ENCODE results near the gene GATAD2B.
"Not testable (repeated sequence)": the region's sequence is repeated elsewhere in the genome, so short reads cannot be mapped to it uniquely, and the experiment has no call there.

GATAD2B gene

GRCh38 chr1:153778824-153779519 lies 143.8 kb downstream of the GATAD2B start:
- DNase-seq (ENCODE audit: low read depth, low spot score), result no peak

DNA sequence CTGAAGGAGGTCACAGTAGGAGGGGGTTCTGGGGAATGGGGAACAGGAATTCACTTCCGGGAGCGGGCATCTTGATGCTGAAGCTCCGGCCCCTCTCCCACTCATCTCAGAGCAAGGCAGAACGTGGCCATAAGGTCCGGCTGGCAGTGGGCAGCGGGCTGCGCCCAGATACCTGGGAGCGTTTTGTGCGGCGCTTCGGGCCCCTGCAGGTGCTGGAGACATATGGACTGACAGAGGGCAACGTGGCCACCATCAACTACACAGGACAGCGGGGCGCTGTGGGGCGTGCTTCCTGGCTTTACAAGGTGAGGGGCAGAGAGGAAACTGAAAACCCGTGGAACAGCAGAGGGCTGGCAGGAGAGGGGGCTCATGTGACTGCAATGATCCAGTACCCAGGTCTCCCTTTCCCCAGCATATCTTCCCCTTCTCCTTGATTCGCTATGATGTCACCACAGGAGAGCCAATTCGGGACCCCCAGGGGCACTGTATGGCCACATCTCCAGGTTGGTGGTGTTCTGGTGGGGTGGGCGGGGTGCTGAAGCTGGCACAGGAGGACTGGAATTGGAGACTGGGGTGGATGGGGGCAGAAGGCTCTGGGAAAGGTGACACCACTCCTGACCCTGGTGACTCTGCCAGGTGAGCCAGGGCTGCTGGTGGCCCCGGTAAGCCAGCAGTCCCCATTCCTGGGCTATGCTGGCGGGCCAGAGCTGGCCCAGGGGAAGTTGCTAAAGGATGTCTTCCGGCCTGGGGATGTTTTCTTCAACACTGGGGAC lies 144.5 kb downstream of the GATAD2B start:
- DNase-seq (ENCODE audit: low read depth, low spot score), result no peak

- DNase-seq (ENCODE audit: low read depth, low spot score), result no peak
These were observed 145.1 kb downstream of the GATAD2B start for GRCh38 chr1:153777648-153778047.

GRCh38 chr1:153776845-153777370 lies 145.9 kb downstream of the GATAD2B start:
- no peak for DNase-seq (ENCODE audit: low read depth, low spot score)

DNA sequence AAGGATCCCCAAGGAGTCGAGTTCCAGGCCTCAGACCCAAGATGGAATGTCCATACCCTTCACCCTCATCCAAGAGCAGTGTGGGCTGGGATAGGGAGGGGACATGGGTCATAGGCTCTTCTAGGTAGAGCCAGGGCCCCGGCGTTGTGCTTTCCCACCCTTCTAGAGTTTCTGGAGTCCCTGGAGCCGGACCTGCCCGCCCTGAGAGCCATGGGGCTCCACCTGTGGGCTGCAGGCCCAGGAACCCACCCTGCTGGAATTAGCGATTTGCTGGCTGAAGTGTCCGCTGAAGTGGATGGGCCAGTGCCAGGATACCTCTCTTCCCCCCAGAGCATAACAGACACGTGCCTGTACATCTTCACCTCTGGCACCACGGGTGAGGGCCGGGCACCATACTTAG lies 146.4 kb downstream of the GATAD2B start:
- DNase-seq (ENCODE audit: low read depth, low spot score), result no peak

DNA sequence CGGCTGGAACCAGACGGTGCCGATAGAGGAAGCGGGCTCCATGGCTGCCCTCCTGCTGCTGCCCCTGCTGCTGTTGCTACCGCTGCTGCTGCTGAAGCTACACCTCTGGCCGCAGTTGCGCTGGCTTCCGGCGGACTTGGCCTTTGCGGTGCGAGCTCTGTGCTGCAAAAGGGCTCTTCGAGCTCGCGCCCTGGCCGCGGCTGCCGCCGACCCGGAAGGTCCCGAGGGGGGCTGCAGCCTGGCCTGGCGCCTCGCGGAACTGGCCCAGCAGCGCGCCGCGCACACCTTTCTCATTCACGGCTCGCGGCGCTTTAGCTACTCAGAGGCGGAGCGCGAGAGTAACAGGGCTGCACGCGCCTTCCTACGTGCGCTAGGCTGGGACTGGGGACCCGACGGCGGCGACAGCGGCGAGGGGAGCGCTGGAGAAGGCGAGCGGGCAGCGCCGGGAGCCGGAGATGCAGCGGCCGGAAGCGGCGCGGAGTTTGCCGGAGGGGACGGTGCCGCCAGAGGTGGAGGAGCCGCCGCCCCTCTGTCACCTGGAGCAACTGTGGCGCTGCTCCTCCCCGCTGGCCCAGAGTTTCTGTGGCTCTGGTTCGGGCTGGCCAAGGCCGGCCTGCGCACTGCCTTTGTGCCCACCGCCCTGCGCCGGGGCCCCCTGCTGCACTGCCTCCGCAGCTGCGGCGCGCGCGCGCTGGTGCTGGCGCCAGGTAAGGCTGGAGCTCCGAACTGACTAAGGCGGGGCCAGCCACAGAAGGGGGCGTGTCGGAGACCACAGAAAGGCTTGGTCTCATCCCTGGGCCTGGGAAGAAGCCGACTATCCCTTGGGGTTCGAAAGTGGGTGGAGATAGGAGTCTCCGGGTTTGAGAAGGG lies 147.1 kb downstream of the GATAD2B start:
- DNase-seq (ENCODE audit: low read depth, low spot score), result peak; percentile 70

GRCh38 chr1:153774780-153775457 lies 147.9 kb downstream of the GATAD2B start, which contains the start of gene SLC27A3:
Gene SLC27A3 (plus strand): TSS chr1:153775407. CDS start chr1:153775498, 91 bp downstream.
- no peak for DNase-seq (ENCODE audit: low read depth, low spot score)

GRCh38 chr1:153774026-153774595 lies 148.7 kb downstream of the GATAD2B start:
- DNase-seq (ENCODE audit: low read depth, low spot score), result no peak

- DNase-seq (ENCODE audit: low read depth, low spot score), result no peak
These were observed 149.5 kb downstream of the GATAD2B start for GRCh38 chr1:153773096-153773921.

- no peak for DNase-seq (ENCODE audit: low read depth, low spot score)
These were observed 150.8 kb downstream of the GATAD2B start for GRCh38 chr1:153771841-153772593.

- no peak for DNase-seq (ENCODE audit: low read depth, low spot score)
These were observed 151.5 kb downstream of the GATAD2B start for GRCh38 chr1:153771261-153771660.

GRCh38 chr1:153770797-153771196 lies 152.0 kb downstream of the GATAD2B start:
- DNase-seq (ENCODE audit: low read depth, low spot score), result no peak

DNA sequence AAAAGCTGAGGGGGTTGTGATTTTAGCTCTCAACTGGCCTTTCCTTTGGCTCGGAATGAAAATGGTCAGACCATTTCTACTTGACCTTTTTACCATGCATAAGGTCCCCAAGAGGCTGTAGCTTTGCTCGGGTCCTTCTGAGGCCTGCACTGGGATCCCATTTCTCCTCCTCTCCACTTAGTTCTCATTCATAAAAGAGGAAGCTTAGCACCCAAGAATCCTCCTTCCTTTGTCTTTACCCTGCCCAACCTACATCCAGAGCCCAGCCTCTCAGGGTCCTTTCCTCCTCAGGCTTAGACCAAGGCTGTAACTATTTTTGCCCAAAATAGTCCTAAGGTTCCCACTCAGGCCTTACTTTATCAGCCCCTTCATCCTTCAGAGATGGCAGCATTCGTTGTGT lies 153.6 kb downstream of the GATAD2B start:
- no peak for DNase-seq (ENCODE audit: low read depth, low spot score)

GRCh38 chr1:153768316-153769181 lies 154.2 kb downstream of the GATAD2B start:
- DNase-seq (ENCODE audit: low read depth, low spot score), result no peak

- no peak for DNase-seq (ENCODE audit: low read depth, low spot score)
These were observed 155.3 kb downstream of the GATAD2B start for GRCh38 chr1:153767519-153767918.

GRCh38 chr1:153766663-153767062 lies 156.1 kb downstream of the GATAD2B start:
- not testable (repeated sequence) for DNase-seq (ENCODE audit: low read depth, low spot score)

- DNase-seq (ENCODE audit: low read depth, low spot score), result no peak
These were observed 158.5 kb downstream of the GATAD2B start for GRCh38 chr1:153764310-153764709.
